Measurements from ENCODE around the gene PSPH.
"Not testable (repeated sequence)": the region's sequence is repeated elsewhere in the genome, so short reads cannot be mapped to it uniquely, and the experiment has no call there.

The PSPH gene

DNA sequence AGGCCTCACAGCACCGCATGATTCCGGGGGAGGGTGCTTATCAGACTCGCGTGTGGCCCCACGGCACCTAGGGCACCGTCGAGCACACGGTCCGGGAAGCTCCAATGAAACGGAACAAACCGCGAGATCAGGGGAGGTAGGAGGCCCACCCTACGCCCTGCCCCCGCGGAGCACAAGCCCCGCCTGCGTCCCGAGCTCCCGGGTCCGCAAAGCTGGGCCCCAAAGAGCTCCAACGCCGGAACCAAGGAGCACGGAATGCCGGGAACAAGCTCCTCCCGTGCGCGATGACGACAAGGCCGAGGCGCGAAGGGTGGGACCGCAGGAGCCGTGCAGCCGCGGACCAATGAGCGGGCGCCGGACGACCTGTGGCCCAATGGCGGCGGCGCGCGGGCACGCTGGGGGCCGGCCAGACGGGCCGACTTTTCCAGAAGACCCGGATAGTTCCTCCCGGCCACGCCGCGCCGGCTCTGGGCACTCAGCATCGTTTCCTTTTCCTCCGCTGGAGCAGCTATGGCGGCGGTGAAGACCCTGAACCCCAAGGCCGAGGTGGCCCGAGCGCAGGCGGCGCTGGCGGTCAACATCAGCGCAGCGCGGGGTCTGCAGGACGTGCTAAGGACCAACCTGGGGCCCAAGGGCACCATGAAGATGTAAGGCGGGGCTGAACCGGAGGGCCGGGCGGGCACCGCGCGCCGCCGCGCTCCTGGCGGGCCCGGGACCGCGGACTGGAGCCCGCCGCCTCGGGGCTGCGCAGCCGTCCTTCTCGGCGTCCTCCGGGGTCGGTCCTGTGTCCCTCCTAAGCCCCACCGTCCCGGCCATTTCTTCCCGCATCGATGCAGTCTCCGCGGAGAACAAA is at the start of gene PSPH, which contains the start of gene CCT6A:
Gene PSPH, minus strand, starts transcription at position 106 of the 853 bp plus-strand sequence. CDS start 30,232 bp downstream, outside the sequence.
Gene CCT6A, plus strand, starts transcription at position 427 of the 853 bp plus-strand sequence. Its CDS starts 84 bp downstream, at position 511.
- Histone ChIP-seq H3K4me3 (peak within 1 kb of the TSS; percentile 82), H3K36me3 (ENCODE audit: insufficient read depth, low read length) (peaks cover 40% of the 10 kb centered on the region), H3K27ac (peak within 1 kb of the TSS; percentile 84), H3K9me3 (ENCODE audit: low read depth, low read length) (no peaks in the 10 kb centered on the region), H3K9ac (ENCODE audit: insufficient read length) (peak within 1 kb of the TSS; percentile 99)
- TF ChIP-seq POLR2AphosphoS5 (IDR thresholded peaks at IDR 0.05; ENCODE audit: borderline replicate concordance, low read depth, low read length) (peak; percentile 92), EZH2 (IDR thresholded peaks at IDR 0.05) (no peak), FOXP2 (optimal IDR thresholded peaks at IDR 0.05; ENCODE audit: control extremely low read depth, extremely low read length, insufficient read depth) (peak; percentile 79)
- no peak for DNase-seq (ENCODE audit: low read depth, low spot score)

DNA sequence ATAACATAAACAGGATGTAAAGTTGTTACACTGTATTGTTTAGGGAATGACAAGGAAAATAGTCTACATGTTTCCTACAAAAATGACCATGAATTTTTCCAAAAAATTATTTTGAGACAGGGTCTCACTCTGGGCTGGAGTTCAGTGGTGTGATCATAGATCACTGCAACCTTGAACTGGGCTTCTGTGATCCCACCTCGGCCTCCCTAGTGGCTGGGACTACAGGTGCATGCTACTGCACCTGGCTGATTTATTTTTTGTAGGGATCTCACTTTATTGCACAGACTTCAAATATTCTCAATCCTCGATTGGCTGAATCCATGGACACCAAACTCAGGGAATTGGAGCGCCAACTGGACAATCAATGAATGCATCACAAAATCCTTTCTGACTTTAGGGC is 48.4 kb upstream of the PSPH start:
- Histone ChIP-seq H3K9ac (ENCODE audit: insufficient read length) (no peak overlapping the region), H3K4me3 (no peak overlapping the region), H3K27ac (no peak overlapping the region), H3K36me3 (ENCODE audit: insufficient read depth, low read length) (peaks cover 52% of the 10 kb centered on the region), H3K9me3 (ENCODE audit: low read depth, low read length) (no peaks in the 10 kb centered on the region)
- no peak for DNase-seq (ENCODE audit: low read depth, low spot score)
- TF ChIP-seq EZH2 (IDR thresholded peaks at IDR 0.05) (no peak), FOXP2 (optimal IDR thresholded peaks at IDR 0.05; ENCODE audit: control extremely low read depth, extremely low read length, insufficient read depth) (no peak), POLR2AphosphoS5 (IDR thresholded peaks at IDR 0.05; ENCODE audit: borderline replicate concordance, low read depth, low read length) (no peak)

DNA sequence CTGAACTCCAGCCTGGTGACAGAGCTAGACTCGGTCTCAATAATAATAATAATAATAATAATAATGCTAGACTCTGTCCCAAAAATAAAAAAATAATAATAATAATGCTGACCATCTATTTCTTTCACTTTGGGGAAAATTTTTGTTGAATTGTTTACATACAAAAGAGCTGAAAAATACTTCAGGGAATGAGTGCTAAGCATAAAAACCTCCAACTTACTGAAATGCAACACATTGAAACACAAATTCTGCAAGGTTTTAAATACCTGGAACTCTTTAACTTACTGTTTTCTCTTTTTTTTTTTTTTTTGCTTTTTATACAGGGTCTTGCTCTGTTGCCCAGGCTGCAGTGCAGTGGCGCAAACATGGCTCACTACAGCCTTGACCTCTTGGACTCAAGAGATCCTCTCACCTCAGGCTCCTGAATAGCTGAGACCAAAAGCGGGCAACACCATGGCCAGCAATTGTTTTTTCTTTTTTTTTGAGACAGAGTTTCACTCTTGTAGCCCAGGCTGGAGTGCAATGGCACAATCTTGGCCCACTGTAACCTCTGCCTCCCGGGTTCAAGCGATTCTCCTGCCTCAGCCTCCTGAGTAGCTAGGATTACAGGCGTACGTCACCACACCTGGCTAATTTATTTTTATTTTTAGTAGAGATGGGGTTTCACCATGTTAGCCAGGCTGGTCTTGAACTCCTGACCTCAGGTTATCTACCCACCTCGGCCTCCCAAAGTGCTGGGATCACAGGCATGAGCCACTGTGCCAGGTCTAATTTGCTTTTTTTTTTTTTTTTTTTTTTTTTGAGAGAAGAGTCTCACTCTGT is 47.2 kb upstream of the PSPH start:
- not testable (repeated sequence) for H3K9me3 ChIP-seq (ENCODE audit: low read depth, low read length); H3K27ac ChIP-seq; H3K4me3 ChIP-seq; DNase-seq (ENCODE audit: low read depth, low spot score); H3K9ac ChIP-seq (ENCODE audit: insufficient read length)
- 0 out of 2 replicates have a peak, but pooled peaks have one; percentile 9 for TF ChIP-seq POLR2AphosphoS5 (IDR thresholded peaks at IDR 0.05; ENCODE audit: borderline replicate concordance, low read depth, low read length)
- peaks cover 43% of the 10 kb centered on the region for H3K36me3 ChIP-seq (ENCODE audit: insufficient read depth, low read length)

DNA sequence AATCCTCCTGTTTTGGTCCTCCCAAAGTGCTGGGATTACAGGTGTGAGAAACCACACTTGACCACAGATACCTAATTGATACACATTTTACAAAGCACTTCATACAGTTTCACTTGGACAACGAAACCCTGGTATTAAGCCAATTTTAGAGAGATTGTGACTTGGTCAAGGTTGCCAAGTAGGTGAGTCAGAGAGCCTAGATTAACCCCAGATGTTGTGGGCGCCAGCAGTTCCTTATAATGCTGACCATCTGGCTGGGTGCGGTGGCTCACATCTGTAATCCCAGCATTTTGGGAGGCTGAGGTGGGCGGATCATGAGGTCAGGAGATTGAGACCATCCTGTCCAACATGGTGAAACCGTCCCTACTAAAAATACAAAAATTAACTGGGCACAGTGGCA is 46.5 kb upstream of the PSPH start:
- H3K9ac ChIP-seq (ENCODE audit: insufficient read length): no peak overlapping the region
- no peak overlapping the region for H3K4me3 ChIP-seq
- peaks cover 36% of the 10 kb centered on the region for H3K36me3 ChIP-seq (ENCODE audit: insufficient read depth, low read length)
- DNase-seq (ENCODE audit: low read depth, low spot score): no peak
- H3K9me3 ChIP-seq (ENCODE audit: low read depth, low read length): no peaks in the 10 kb centered on the region
- H3K27ac ChIP-seq: no peak overlapping the region
- no peak for TF ChIP-seq POLR2AphosphoS5 (IDR thresholded peaks at IDR 0.05; ENCODE audit: borderline replicate concordance, low read depth, low read length)

DNA sequence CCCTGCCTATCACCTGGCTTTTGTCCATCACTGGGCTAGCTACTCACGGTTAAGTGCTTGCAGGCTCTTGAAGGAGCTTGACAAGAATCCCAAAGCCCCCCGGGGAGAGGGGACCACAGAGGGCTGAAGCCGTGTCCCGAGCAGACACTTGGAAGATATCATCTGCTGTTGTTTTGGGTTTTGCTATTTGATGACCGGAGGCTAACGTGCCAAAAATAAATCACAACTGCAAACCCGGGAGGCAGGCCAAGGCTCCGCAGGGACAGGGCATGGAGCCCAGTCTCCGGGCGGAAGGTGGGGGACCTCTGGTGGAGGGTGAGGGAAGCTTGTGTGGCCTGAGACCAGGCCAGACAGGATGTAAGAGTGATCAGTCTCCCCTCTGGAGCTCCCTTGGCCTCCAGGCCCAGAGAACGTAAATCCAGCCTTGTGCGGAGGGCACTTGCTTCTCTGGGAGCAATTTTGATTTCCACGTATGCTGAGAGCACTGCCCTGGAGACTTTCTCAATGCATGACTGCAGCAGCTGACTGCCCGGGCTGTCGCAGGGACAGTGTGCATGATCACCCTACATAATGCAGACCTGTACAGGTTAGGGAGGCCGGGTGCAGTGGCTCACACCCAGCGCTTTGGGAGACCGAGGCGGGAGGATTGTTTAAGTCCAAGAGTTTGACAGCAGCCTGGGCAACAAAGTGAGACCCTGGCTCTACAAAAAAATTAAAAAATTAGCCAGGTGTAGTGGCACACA is 41.7 kb upstream of the PSPH start, which contains the start of gene PHKG1:
Gene PHKG1, minus strand, starts transcription at position 164 of the 743 bp plus-strand sequence. CDS start 4,011 bp downstream, outside the sequence.
- no peak within 1 kb of the TSS for H3K9ac ChIP-seq (ENCODE audit: insufficient read length)
- H3K36me3 ChIP-seq (ENCODE audit: insufficient read depth, low read length): no peaks in the 10 kb centered on the region
- no peaks in the 10 kb centered on the region for H3K9me3 ChIP-seq (ENCODE audit: low read depth, low read length)
- TF ChIP-seq POLR2AphosphoS5 (IDR thresholded peaks at IDR 0.05; ENCODE audit: borderline replicate concordance, low read depth, low read length) (no peak), FOXP2 (optimal IDR thresholded peaks at IDR 0.05; ENCODE audit: control extremely low read depth, extremely low read length, insufficient read depth) (no peak), EZH2 (IDR thresholded peaks at IDR 0.05) (no peak)
- no peak for DNase-seq (ENCODE audit: low read depth, low spot score)
- no peak within 1 kb of the TSS for H3K4me3 ChIP-seq
- H3K27ac ChIP-seq: no peak within 1 kb of the TSS

DNA sequence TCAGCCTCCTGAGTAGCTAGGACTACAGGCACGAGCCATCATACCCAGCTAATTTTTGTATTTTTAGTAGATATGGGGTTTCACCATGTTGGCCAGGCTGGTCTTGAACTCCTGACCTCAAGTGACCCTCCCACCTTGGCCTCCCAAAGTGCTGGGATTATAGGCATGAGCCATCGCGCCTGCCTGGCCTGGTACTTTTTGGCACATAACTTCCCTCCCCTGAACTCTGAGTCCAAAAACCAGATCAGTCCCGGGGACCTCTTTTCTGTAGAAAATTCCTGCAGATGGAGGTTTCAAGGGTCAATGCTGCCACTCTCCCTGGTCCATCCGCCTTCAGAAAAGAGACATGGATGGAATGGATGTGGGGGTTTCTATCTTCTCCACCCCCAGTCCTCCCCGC is 41.1 kb upstream of the PSPH start:
- not testable (repeated sequence) for H3K36me3 ChIP-seq (ENCODE audit: insufficient read depth, low read length); H3K27ac ChIP-seq; DNase-seq (ENCODE audit: low read depth, low spot score); H3K9ac ChIP-seq (ENCODE audit: insufficient read length); H3K4me3 ChIP-seq; H3K9me3 ChIP-seq (ENCODE audit: low read depth, low read length)

DNA sequence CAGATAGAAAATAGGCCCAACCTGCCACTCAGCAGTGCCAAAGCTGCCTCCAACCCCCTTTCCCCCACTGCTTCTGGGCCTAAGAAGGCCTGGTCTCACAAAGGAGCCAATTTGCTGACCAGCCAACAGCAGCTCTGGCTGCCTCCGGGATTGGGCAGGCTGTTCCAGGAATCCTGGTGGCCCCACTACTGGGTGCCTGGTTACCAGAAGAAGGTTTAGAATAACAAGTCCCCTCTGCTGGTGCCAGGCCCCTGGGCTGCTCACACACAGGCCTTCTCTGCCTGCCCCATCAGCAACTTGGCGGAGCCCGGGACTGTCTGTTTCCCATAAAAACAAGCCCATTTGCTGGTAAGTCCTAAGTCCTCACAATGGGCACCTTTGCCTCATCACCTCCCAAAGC is 40.3 kb upstream of the PSPH start:
- Histone ChIP-seq H3K36me3 (ENCODE audit: insufficient read depth, low read length) (no peaks in the 10 kb centered on the region), H3K4me3 (no peak overlapping the region), H3K9ac (ENCODE audit: insufficient read length) (no peak overlapping the region), H3K27ac (no peak overlapping the region), H3K9me3 (ENCODE audit: low read depth, low read length) (no peaks in the 10 kb centered on the region)
- TF ChIP-seq EZH2 (IDR thresholded peaks at IDR 0.05) (no peak), POLR2AphosphoS5 (IDR thresholded peaks at IDR 0.05; ENCODE audit: borderline replicate concordance, low read depth, low read length) (no peak), FOXP2 (optimal IDR thresholded peaks at IDR 0.05; ENCODE audit: control extremely low read depth, extremely low read length, insufficient read depth) (no peak)
- DNase-seq (ENCODE audit: low read depth, low spot score): no peak

DNA sequence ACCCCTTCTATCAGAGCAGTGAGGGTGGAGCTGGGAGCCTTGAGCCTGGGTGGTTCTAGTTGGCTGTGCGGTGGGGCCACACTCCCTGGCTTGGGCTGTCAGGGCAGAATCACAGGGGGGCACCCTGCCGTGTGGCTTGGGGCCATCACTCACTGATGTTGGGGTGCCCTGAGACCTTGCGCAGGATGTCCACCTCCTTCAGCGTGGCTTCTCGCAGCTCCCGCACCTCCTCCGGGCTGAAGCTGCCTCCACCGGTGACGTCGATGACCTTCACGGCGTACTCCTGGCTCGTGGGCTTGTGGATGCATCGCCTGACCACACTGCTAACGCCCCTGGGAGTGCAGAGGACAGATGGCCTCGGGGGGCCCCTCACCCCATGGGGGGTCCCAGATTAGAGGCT is 36.2 kb upstream of the PSPH start:
- H3K9ac ChIP-seq (ENCODE audit: insufficient read length): no peak overlapping the region
- H3K36me3 ChIP-seq (ENCODE audit: insufficient read depth, low read length): no peaks in the 10 kb centered on the region
- H3K4me3 ChIP-seq: no peak overlapping the region
- H3K9me3 ChIP-seq (ENCODE audit: low read depth, low read length): no peaks in the 10 kb centered on the region
- TF ChIP-seq POLR2AphosphoS5 (IDR thresholded peaks at IDR 0.05; ENCODE audit: borderline replicate concordance, low read depth, low read length): no peak
- TF ChIP-seq EZH2 (IDR thresholded peaks at IDR 0.05): no peak
- no peak for TF ChIP-seq FOXP2 (optimal IDR thresholded peaks at IDR 0.05; ENCODE audit: control extremely low read depth, extremely low read length, insufficient read depth)
- H3K27ac ChIP-seq: no peak overlapping the region
- DNase-seq (ENCODE audit: low read depth, low spot score): no peak

Measured in SK-N-MC (cell line).